Measurements from ENCODE around the gene SMPX. TPM values are rescaled to one million over a fixed set of nuclear protein-coding genes. Genes with fewer than 3 reads are reported as not detected.

The SMPX gene
- total and polyA plus RNA-seq, 2 experiments from 2014 or later, result not detected

GRCh38 chrX:21708116-21708515 lies 49.8 kb downstream of the SMPX start:
- peaks cover 9% of the 10 kb centered on the region; the same call in 2 of the 3 replicates for H3K4me1 Mint-ChIP-seq
- no peak for TF ChIP-seq ZNF462 (CRISPR knock-in tag; IDR thresholded peaks at IDR 0.05)
- TF ChIP-seq, protein P1, sequence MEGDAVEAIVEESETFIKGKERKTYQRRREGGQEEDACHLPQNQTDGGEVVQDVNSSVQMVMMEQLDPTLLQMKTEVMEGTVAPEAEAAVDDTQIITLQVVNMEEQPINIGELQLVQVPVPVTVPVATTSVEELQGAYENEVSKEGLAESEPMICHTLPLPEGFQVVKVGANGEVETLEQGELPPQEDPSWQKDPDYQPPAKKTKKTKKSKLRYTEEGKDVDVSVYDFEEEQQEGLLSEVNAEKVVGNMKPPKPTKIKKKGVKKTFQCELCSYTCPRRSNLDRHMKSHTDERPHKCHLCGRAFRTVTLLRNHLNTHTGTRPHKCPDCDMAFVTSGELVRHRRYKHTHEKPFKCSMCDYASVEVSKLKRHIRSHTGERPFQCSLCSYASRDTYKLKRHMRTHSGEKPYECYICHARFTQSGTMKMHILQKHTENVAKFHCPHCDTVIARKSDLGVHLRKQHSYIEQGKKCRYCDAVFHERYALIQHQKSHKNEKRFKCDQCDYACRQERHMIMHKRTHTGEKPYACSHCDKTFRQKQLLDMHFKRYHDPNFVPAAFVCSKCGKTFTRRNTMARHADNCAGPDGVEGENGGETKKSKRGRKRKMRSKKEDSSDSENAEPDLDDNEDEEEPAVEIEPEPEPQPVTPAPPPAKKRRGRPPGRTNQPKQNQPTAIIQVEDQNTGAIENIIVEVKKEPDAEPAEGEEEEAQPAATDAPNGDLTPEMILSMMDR (conservative IDR thresholded peaks at IDR 0.05; ENCODE audit: low read depth in 2 of 2), result peak; percentile 45 to 50
- no peak for TF ChIP-seq REST (IDR thresholded peaks at IDR 0.05; ENCODE audit: unreplicated experiment)
- H3K9me2 ChIP-seq (ENCODE audit: insufficient read depth), result no peaks in the 10 kb centered on the region
- H4K20me1 ChIP-seq (replicated peaks; ENCODE audit: insufficient read depth), result no peaks in the 10 kb centered on the region
- no peak overlapping the region for H2AFZ ChIP-seq
- H3K27ac ChIP-seq (ENCODE audit: low read depth), result no peak overlapping the region
- no peaks in the 10 kb centered on the region for H3K4me1 ChIP-seq (ENCODE audit: insufficient read depth)
- H3K27me3 ChIP-seq (ENCODE audit: insufficient read depth), result no peaks in the 10 kb centered on the region
- ATAC-seq (no peak), DNase-seq (ENCODE audit: low spot score) (peak; percentile 36)
- no peaks in the 10 kb centered on the region for H3K79me2 ChIP-seq (replicated peaks; ENCODE audit: insufficient read depth)
- H3K4me3 ChIP-seq, result no peak overlapping the region
- H3K9me3 Mint-ChIP-seq, result no peaks in the 10 kb centered on the region
- H3F3A ChIP-seq (replicated peaks; ENCODE audit: low read depth), result no peaks in the 10 kb centered on the region
- no peak overlapping the region for H3K27ac Mint-ChIP-seq
- H3K4me3 Mint-ChIP-seq, result no peak overlapping the region
- no peak overlapping the region for H3K4me2 ChIP-seq
- H3K36me3 ChIP-seq (ENCODE audit: insufficient read depth), result no peaks in the 10 kb centered on the region
- H3K27me3 Mint-ChIP-seq (ENCODE audit: insufficient read depth, low read depth, poor library complexity), result no peaks in the 10 kb centered on the region
- no peaks in the 10 kb centered on the region for H3K36me3 Mint-ChIP-seq (ENCODE audit: low read depth)
